Measurements from ENCODE around the gene THUMPD2. TPM values are rescaled to one million over a fixed set of nuclear protein-coding genes. Genes with fewer than 3 reads are reported as not detected.

The THUMPD2 gene
- polyA plus RNA-seq, 1 donor (not counting 4 experiments of a cell fraction or from before 2014, with no cell fraction given) = 18.2 TPM

DNA sequence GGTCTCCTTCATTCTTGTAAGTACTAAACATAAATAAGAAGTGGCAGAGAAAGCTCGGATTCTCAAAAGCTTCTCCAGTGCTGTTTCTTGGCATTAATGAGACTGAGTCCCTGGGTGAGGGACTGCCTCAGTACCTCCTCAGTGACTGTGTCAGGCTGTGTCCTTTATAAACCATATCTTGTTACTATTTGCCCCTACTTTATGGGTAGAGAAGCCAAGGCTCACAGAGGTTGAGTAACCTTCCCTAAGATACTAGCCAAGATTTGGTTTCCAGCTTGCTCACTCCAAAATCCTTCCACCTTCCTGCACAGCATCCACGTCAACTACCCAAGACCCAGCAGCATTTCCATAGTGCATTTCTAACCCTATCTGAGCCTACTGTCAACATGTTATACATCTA is 55.6 kb downstream of the THUMPD2 start:
- Histone ChIP-seq H3K4me1 (ENCODE audit: control insufficient read depth, extremely low read depth, insufficient read depth, low read length) (no peaks in the 10 kb centered on the region), H3K27me3 (ENCODE audit: control insufficient read depth, extremely low read depth, insufficient read depth, low read length) (peaks cover 4% of the 10 kb centered on the region), H3K4me2 (ENCODE audit: control insufficient read depth, extremely low read depth, insufficient read depth, low read depth, low read length) (no peak overlapping the region), H4K20me1 (ENCODE audit: control insufficient read depth, extremely low read depth, insufficient read depth, low read length) (no peaks in the 10 kb centered on the region), H3K9me3 (ENCODE audit: control insufficient read depth, low read depth, low read length) (no peaks in the 10 kb centered on the region), H3K36me3 (ENCODE audit: control insufficient read depth in 2 of 2, extremely low read depth in 1 of 2, insufficient read depth in 2 of 2, low read length in 2 of 2) (no peaks in the 10 kb centered on the region), H3K9me1 (ENCODE audit: control insufficient read depth, extremely low read depth, insufficient read depth, low read length) (no peaks in the 10 kb centered on the region), H3K27ac (ENCODE audit: control insufficient read depth, insufficient read depth, low read length) (no peak overlapping the region), H3K4me3 (ENCODE audit: control insufficient read depth in 2 of 3, extremely low read depth in 1 of 3, insufficient read depth in 2 of 3, low read depth in 1 of 3, low read length in 3 of 3) (no peak overlapping the region), H3K79me2 (ENCODE audit: control insufficient read depth, insufficient read depth, low read length) (no peaks in the 10 kb centered on the region), H3K9ac (ENCODE audit: control insufficient read depth, extremely low read depth, insufficient read depth, low read length) (no peak overlapping the region), H2AFZ (ENCODE audit: control insufficient read depth, low read length) (no peak overlapping the region)
- dilution Hi-C loops (cut with MboI; ENCODE audit: extremely low pct_ligation_motif_present, low sequenced_read_pairs) = no loop called here
- no peak for DNase-seq (ENCODE audit: low read depth, low spot score)
- TF ChIP-seq EZH2 (IDR thresholded peaks at IDR 0.05; ENCODE audit: low read length) = no peak
- TF ChIP-seq, protein P1, sequence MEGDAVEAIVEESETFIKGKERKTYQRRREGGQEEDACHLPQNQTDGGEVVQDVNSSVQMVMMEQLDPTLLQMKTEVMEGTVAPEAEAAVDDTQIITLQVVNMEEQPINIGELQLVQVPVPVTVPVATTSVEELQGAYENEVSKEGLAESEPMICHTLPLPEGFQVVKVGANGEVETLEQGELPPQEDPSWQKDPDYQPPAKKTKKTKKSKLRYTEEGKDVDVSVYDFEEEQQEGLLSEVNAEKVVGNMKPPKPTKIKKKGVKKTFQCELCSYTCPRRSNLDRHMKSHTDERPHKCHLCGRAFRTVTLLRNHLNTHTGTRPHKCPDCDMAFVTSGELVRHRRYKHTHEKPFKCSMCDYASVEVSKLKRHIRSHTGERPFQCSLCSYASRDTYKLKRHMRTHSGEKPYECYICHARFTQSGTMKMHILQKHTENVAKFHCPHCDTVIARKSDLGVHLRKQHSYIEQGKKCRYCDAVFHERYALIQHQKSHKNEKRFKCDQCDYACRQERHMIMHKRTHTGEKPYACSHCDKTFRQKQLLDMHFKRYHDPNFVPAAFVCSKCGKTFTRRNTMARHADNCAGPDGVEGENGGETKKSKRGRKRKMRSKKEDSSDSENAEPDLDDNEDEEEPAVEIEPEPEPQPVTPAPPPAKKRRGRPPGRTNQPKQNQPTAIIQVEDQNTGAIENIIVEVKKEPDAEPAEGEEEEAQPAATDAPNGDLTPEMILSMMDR (optimal IDR thresholded peaks at IDR 0.05 in 1 of 3, IDR thresholded peaks at IDR 0.05 in 1 of 3, conservative IDR thresholded peaks at IDR 0.05 in 1 of 3; ENCODE audit: extremely low read depth in 1 of 3, insufficient read depth in 2 of 3, low read length in 3 of 3) = no peak
- FAIRE-seq = no peak

DNA sequence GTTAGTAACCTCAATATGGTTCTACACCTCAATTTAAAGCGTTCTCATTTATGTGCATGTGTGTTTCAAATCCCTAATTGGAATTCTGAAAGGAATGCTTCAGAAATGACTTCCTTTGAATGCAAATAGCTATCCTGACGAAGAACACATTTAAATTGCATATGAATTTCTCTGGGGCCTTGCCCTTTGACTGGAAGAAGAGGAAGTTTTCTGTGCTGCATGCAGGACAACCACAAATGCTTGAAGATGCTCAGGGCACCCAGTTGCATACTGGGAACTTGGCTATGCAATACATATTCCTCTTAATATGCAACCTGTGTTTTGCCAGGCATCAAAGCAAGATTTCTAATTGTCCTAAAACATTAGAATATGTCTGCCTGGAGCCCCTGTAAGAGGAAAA is 58.1 kb downstream of the THUMPD2 start:
- no peaks in the 10 kb centered on the region for H3K4me1 ChIP-seq (ENCODE audit: control insufficient read depth, extremely low read depth, insufficient read depth, low read length)
- FAIRE-seq (no peak), DNase-seq (ENCODE audit: low read depth, low spot score) (no peak)
- H3K27ac ChIP-seq (ENCODE audit: control insufficient read depth, insufficient read depth, low read length) = no peak overlapping the region
- dilution Hi-C loops (cut with MboI; ENCODE audit: extremely low pct_ligation_motif_present, low sequenced_read_pairs) = no loop called here
- TF ChIP-seq, protein P1 (optimal IDR thresholded peaks at IDR 0.05 in 1 of 3, IDR thresholded peaks at IDR 0.05 in 1 of 3, conservative IDR thresholded peaks at IDR 0.05 in 1 of 3; ENCODE audit: extremely low read depth in 1 of 3, insufficient read depth in 2 of 3, low read length in 3 of 3) = no peak
- TF ChIP-seq EZH2 (IDR thresholded peaks at IDR 0.05; ENCODE audit: low read length) = no peak
- H4K20me1 ChIP-seq (ENCODE audit: control insufficient read depth, extremely low read depth, insufficient read depth, low read length) = no peaks in the 10 kb centered on the region
- no peak overlapping the region for H3K4me3 ChIP-seq (ENCODE audit: control insufficient read depth in 2 of 3, extremely low read depth in 1 of 3, insufficient read depth in 2 of 3, low read depth in 1 of 3, low read length in 3 of 3)
- H3K9ac ChIP-seq (ENCODE audit: control insufficient read depth, extremely low read depth, insufficient read depth, low read length) = no peak overlapping the region
- no peaks in the 10 kb centered on the region for H3K9me1 ChIP-seq (ENCODE audit: control insufficient read depth, extremely low read depth, insufficient read depth, low read length)
- H3K27me3 ChIP-seq (ENCODE audit: control insufficient read depth, extremely low read depth, insufficient read depth, low read length) = peaks cover 4% of the 10 kb centered on the region
- no peaks in the 10 kb centered on the region for H3K79me2 ChIP-seq (ENCODE audit: control insufficient read depth, insufficient read depth, low read length)
- no peaks in the 10 kb centered on the region for H3K36me3 ChIP-seq (ENCODE audit: control insufficient read depth in 2 of 2, extremely low read depth in 1 of 2, insufficient read depth in 2 of 2, low read length in 2 of 2)
- no peak overlapping the region for H2AFZ ChIP-seq (ENCODE audit: control insufficient read depth, low read length)
- H3K4me2 ChIP-seq (ENCODE audit: control insufficient read depth, extremely low read depth, insufficient read depth, low read depth, low read length) = no peak overlapping the region
- no peaks in the 10 kb centered on the region for H3K9me3 ChIP-seq (ENCODE audit: control insufficient read depth, low read depth, low read length)

Measured in keratinocyte (primary cell).